ENCODE data around the gene EML4. TPM values are rescaled to one million over a fixed set of nuclear protein-coding genes. Genes with fewer than 3 reads are reported as not detected.

EML4 gene
- total and polyA plus RNA-seq, 2 of the 13 experiments (the other 11 are each of a cell fraction or from before 2014, with no cell fraction given), result 243 to 476 TPM

DNA sequence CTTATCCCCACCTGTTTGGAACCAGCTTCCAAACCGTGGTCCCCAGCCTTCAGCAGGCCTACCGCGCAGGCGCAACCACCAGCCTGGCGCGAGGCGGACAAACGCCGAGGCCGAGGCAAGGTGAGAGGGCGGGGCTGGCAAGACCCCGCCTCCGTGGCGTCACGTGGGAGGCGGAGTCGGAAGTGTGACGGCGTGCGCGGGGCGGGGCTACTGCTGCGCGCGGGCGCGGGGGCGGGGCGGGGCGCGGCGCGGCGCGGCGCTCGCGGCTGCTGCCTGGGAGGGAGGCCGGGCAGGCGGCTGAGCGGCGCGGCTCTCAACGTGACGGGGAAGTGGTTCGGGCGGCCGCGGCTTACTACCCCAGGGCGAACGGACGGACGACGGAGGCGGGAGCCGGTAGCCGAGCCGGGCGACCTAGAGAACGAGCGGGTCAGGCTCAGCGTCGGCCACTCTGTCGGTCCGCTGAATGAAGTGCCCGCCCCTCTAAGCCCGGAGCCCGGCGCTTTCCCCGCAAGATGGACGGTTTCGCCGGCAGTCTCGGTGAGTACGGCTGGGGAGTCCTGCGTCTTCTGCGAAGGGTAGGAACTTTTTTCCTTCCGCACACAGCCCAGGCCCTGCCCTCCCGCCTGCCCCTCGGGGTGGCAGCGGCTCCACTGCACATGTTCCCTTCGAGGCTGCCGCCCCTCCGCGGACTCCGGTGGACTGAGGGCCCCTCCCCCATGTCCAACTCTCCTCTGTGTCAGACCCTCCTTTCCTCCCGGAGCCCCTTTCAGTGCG, at the start of gene EML4 (continued):
- TF ChIP-seq, protein P1, sequence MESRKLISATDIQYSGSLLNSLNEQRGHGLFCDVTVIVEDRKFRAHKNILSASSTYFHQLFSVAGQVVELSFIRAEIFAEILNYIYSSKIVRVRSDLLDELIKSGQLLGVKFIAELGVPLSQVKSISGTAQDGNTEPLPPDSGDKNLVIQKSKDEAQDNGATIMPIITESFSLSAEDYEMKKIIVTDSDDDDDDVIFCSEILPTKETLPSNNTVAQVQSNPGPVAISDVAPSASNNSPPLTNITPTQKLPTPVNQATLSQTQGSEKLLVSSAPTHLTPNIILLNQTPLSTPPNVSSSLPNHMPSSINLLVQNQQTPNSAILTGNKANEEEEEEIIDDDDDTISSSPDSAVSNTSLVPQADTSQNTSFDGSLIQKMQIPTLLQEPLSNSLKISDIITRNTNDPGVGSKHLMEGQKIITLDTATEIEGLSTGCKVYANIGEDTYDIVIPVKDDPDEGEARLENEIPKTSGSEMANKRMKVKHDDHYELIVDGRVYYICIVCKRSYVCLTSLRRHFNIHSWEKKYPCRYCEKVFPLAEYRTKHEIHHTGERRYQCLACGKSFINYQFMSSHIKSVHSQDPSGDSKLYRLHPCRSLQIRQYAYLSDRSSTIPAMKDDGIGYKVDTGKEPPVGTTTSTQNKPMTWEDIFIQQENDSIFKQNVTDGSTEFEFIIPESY (CRISPR knock-in tag; IDR thresholded peaks at IDR 0.05), result peak; percentile 93
- no peak for TF ChIP-seq SMAD3 (CRISPR knock-in tag; IDR thresholded peaks at IDR 0.05)
- TF ChIP-seq ARID3A (IDR thresholded peaks at IDR 0.05; ENCODE audit: low read depth, low read length), result no peak
- TF ChIP-seq ZBTB43 (CRISPR knock-in tag; conservative IDR thresholded peaks at IDR 0.05), result 0 out of 2 replicates have a peak, but pooled peaks have one; percentile 16
- TF ChIP-seq ZNF777 (CRISPR knock-in tag; IDR thresholded peaks at IDR 0.05), result peak; percentile 62; the same call in 1 of the 2 replicates
- TF ChIP-seq FOXA1 (IDR thresholded peaks at IDR 0.05), result no peak
- peak; percentile 6; the same call in 1 of the 2 replicates for TF ChIP-seq FOXA1 (CRISPR knock-in tag; IDR thresholded peaks at IDR 0.05)
- TF ChIP-seq HNRNPK (IDR thresholded peaks at IDR 0.05; ENCODE audit: low read depth, low read length, poor library complexity, severe bottlenecking), result peak; percentile 53
- peak; percentile 91 for TF ChIP-seq ZSCAN21 (CRISPR knock-in tag; IDR thresholded peaks at IDR 0.05; ENCODE audit: borderline replicate concordance)
- no peak for TF ChIP-seq PRDM10 (CRISPR knock-in tag; IDR thresholded peaks at IDR 0.05; ENCODE audit: low read depth)
- TF ChIP-seq ZNF260 (CRISPR knock-in tag; IDR thresholded peaks at IDR 0.05; ENCODE audit: borderline replicate concordance, low read depth), result no peak
- TF ChIP-seq NFE2 (CRISPR knock-in tag; IDR thresholded peaks at IDR 0.05), result no peak
- TF ChIP-seq HDAC1 (CRISPR knock-in tag; IDR thresholded peaks at IDR 0.05), result peak; percentile 12; the same call in 1 of the 2 replicates
- peak; percentile 54; the same call in 1 of the 2 replicates for TF ChIP-seq ZNF124 (CRISPR knock-in tag; IDR thresholded peaks at IDR 0.05)
- TF ChIP-seq ZNF850 (CRISPR knock-in tag; conservative IDR thresholded peaks at IDR 0.05), result peak; percentile 29; the same call in 1 of the 2 replicates
- no peak for TF ChIP-seq ZKSCAN8 (CRISPR knock-in tag; IDR thresholded peaks at IDR 0.05; ENCODE audit: borderline replicate concordance)
- TF ChIP-seq ZNF737 (CRISPR knock-in tag; IDR thresholded peaks at IDR 0.05; ENCODE audit: borderline replicate concordance), result peak; percentile 90; the same call in 1 of the 2 replicates
- TF ChIP-seq KLF9 (CRISPR knock-in tag; IDR thresholded peaks at IDR 0.05; ENCODE audit: low read depth), result 0 out of 2 replicates have a peak, but pooled peaks have one; percentile 31

Measured in HepG2 (cell line).